Measurements from ENCODE around the gene ZNF177.

- no peak for TF ChIP-seq POLR2AphosphoS5 (IDR thresholded peaks at IDR 0.05; ENCODE audit: low read depth, low read length)
- no peak for TF ChIP-seq POLR2A (IDR thresholded peaks at IDR 0.05; ENCODE audit: low read depth, low read length)
- no peak for TF ChIP-seq TAF1 (IDR thresholded peaks at IDR 0.05; ENCODE audit: low read depth, low read length)
- no peak for TF ChIP-seq PAX5 (IDR thresholded peaks at IDR 0.05; ENCODE audit: insufficient read depth, low read length, severe bottlenecking)
- no peak for TF ChIP-seq SPI1 (IDR thresholded peaks at IDR 0.05; ENCODE audit: low read depth, low read length)
Measured at GRCh38 chr19:9345005-9345404, 17.8 kb upstream of the ZNF177 start.

All from GM12891 (cell line).